ENCODE measurements around the gene ITPKC. TPM values are rescaled to one million over a fixed set of nuclear protein-coding genes. Genes with fewer than 3 reads are reported as not detected.

Gene ITPKC
- total and polyA plus RNA-seq, 9 of the 15 experiments (the other 6 are each of a cell fraction or from before 2014, with no cell fraction given), result 0.08 to 9.3 (median 5.8) TPM

- TF ChIP-seq ZNF655 (CRISPR knock-in tag; IDR thresholded peaks at IDR 0.05), result no peak
- peak; percentile 64; the same call in 1 of the 2 replicates for TF ChIP-seq KLF13 (tag; IDR thresholded peaks at IDR 0.05; ENCODE audit: borderline replicate concordance, low read depth)
- TF ChIP-seq ATF4 (CRISPR knock-in tag; IDR thresholded peaks at IDR 0.05), result no peak
- peak; percentile 59; the same call in 1 of the 2 replicates for TF ChIP-seq SIN3B (IDR thresholded peaks at IDR 0.05; ENCODE audit: low read depth)
- no peak for TF ChIP-seq SIX5 (IDR thresholded peaks at IDR 0.05; ENCODE audit: borderline replicate concordance in 1 of 2, insufficient read depth in 1 of 2, low read depth in 1 of 2, low read length in 2 of 2)
- TF ChIP-seq TFAP4 (CRISPR knock-in tag; IDR thresholded peaks at IDR 0.05; ENCODE audit: borderline replicate concordance), result peak; percentile 98
- no peak for TF ChIP-seq FOXK1 (CRISPR knock-in tag; IDR thresholded peaks at IDR 0.05; ENCODE audit: borderline replicate concordance)
- peak; percentile 40 for TF ChIP-seq TAF1 (IDR thresholded peaks at IDR 0.05; ENCODE audit: control insufficient read depth, extremely low read depth, insufficient read depth, low read length, severe bottlenecking)
- peak; percentile 89 for TF ChIP-seq CHD2 (IDR thresholded peaks at IDR 0.05; ENCODE audit: low read depth, low read length)
- TF ChIP-seq ZNF311 (CRISPR knock-in tag; IDR thresholded peaks at IDR 0.05), result no peak
- TF ChIP-seq ZNF212 (CRISPR knock-in tag; IDR thresholded peaks at IDR 0.05), result no peak
- 0 out of 2 replicates have a peak, but pooled peaks have one; percentile 40 for TF ChIP-seq FOXP1 (CRISPR knock-in tag; IDR thresholded peaks at IDR 0.05)
- TF ChIP-seq ILF3 (IDR thresholded peaks at IDR 0.05; ENCODE audit: borderline replicate concordance), result no peak
- no peak for TF ChIP-seq POLR3A (IDR thresholded peaks at IDR 0.05; ENCODE audit: borderline replicate concordance, extremely low read depth, insufficient read depth, insufficient read length)
- 0 out of 2 replicates have a peak, but pooled peaks have one; percentile 14 for TF ChIP-seq LEF1 (IDR thresholded peaks at IDR 0.05)
- TF ChIP-seq ZNF41 (CRISPR knock-in tag; conservative IDR thresholded peaks at IDR 0.05), result no peak
- no peak for TF ChIP-seq TCF7 (IDR thresholded peaks at IDR 0.05; ENCODE audit: borderline replicate concordance)
- TF ChIP-seq CREB5 (CRISPR knock-in tag; IDR thresholded peaks at IDR 0.05), result no peak
- no peak for TF ChIP-seq FOXP4 (CRISPR knock-in tag; IDR thresholded peaks at IDR 0.05; ENCODE audit: borderline replicate concordance)
- no peak for TF ChIP-seq BHLHE40 (IDR thresholded peaks at IDR 0.05; ENCODE audit: low read length)
Observed at GRCh38 chr19:40777937-40778705, 61.2 kb downstream of the ITPKC start, which contains the start of gene RAB4B (continued).
